H1 (cell line): ENCODE results near the gene RABIF. TPM values are rescaled to one million over a fixed set of nuclear protein-coding genes. Genes with fewer than 3 reads are reported as not detected.

Source experiments
- CTCF ChIA-PET: fragments of 300-600 bp; sonication (Branson Sonifier 250); formaldehyde crosslinking; loops from one replicate; lab custom pipeline; 2021; ENCODE audit not compliant: partially characterized antibody; lab: Charles Lee
- POLR2A ChIA-PET: fragments of 300-600 bp; sonication (Branson Sonifier 250); formaldehyde crosslinking; loops from one replicate; lab custom pipeline; 2021; ENCODE audit warnings: inconsistent platforms; ENCODE audit not compliant: partially characterized antibody; lab: Charles Lee
- DNase-seq, 2 experiments: peaks; one replicate each; pipeline versions ENCODE4 v3.0.0 to v3.0.0-alpha.2; 2010 to 2022; ENCODE audit warnings: low spot score in 2 of 2, low read depth in 1 of 2, mixed read lengths in 1 of 2
- FAIRE-seq: peaks from 2 replicates; lab custom pipeline; 2011; peaks lifted over from hg19 to GRCh38; lab: Jason Lieb, UNC
- H2AFZ ChIP-seq: 2 replicates; pipeline ENCODE4 v1.8.1; 2012; ENCODE audit warnings: low read length, inconsistent platforms
- H2AK5ac ChIP-seq: 2 replicates; pipeline ENCODE4 v1.6.1; 2013; ENCODE audit warnings: low read depth, low read length
- H2BK120ac ChIP-seq: replicated peaks from 2 replicates; pipeline ENCODE3; 2013; ENCODE audit warnings: low read depth, low read length, inconsistent platforms
- H2BK12ac ChIP-seq: 2 replicates; pipeline ENCODE4 v1.6.1; 2013; ENCODE audit warnings: low read depth, low read length
- H2BK15ac ChIP-seq: 2 replicates; pipeline ENCODE4 v1.6.1; 2013; ENCODE audit warnings: low read length
- H2BK20ac ChIP-seq: 2 replicates; pipeline ENCODE4 v1.6.1; 2013; ENCODE audit warnings: low read length
- H2BK5ac ChIP-seq: 2 replicates; pipeline ENCODE4 v1.6.1; 2013; ENCODE audit warnings: low read depth, low read length
- H3K14ac ChIP-seq: 2 replicates; pipeline ENCODE4 v1.6.1; 2013; ENCODE audit warnings: inconsistent platforms; ENCODE audit not compliant: insufficient read length
- H3K18ac ChIP-seq: 2 replicates; pipeline ENCODE4 v1.6.1; 2013; ENCODE audit warnings: low read length; ENCODE audit errors: extremely low read depth
- H3K23ac ChIP-seq: 2 replicates; pipeline ENCODE4 v1.6.1; 2013; ENCODE audit warnings: inconsistent platforms; ENCODE audit not compliant: insufficient read length
- H3K23me2 ChIP-seq: 2 replicates; pipeline ENCODE4 v1.6.1; 2013; ENCODE audit warnings: low read depth, low read length
- H3K27ac ChIP-seq: 2 replicates; pipeline ENCODE4 v1.6.1; 2011; ENCODE audit warnings: low read depth, low read length, inconsistent platforms
- H3K27me3 ChIP-seq, 4 experiments: replicated peaks in 1 of 4; 1 replicate in 1 of 4; 2 replicates in 3 of 4; pipeline versions ENCODE4 v1.6.1 to v1.8.1; 2011 to 2013; ENCODE audit warnings: low read length in 3 of 4, mild to moderate bottlenecking in 3 of 4, inconsistent platforms in 2 of 4, mixed read lengths in 2 of 4, moderate library complexity in 1 of 4; ENCODE audit not compliant: control insufficient read depth in 3 of 4, insufficient read depth in 3 of 4; ENCODE audit errors: extremely low read depth in 1 of 4
- H3K36me3 ChIP-seq, 4 experiments: 2 replicates each; pipeline versions ENCODE4 v1.6.1 to v1.8.1; 2011 to 2013; ENCODE audit warnings: mild to moderate bottlenecking in 4 of 4, low read length in 3 of 4, moderate library complexity in 2 of 4, control low read depth in 1 of 4, inconsistent platforms in 1 of 4; ENCODE audit not compliant: insufficient read depth in 4 of 4, control insufficient read depth in 2 of 4
- H3K4ac ChIP-seq: replicated peaks from 2 replicates; pipeline ENCODE3; 2013; ENCODE audit warnings: low read length, low read depth, mixed read lengths, inconsistent platforms; ENCODE audit not compliant: insufficient read length
- H3K4me1 ChIP-seq, 4 experiments: replicated peaks in 1 of 4; 1 replicate in 1 of 4; 2 replicates in 3 of 4; pipeline versions ENCODE4 v1.6.1 to v1.8.1; 2011 to 2013; ENCODE audit warnings: low read length in 3 of 4, inconsistent platforms in 2 of 4, mixed read lengths in 1 of 4; ENCODE audit not compliant: insufficient read depth in 4 of 4, control insufficient read depth in 3 of 4
- H3K4me2 ChIP-seq, 2 experiments: 2 replicates each; pipeline versions ENCODE4 v1.6.1 to v1.8.1; 2011 to 2013; ENCODE audit warnings: low read depth in 2 of 2, low read length in 2 of 2, control low read depth in 1 of 2, inconsistent platforms in 1 of 2, mild to moderate bottlenecking in 1 of 2; ENCODE audit not compliant: insufficient read depth in 1 of 2
- H3K4me3 ChIP-seq, 4 experiments: fragments of 200-600, 300-600 bp in 1 of 4; sonication (generic), shearing (Covaris generic), sonication (Bioruptor Twin) in 1 of 4; 2 replicates each; pipeline versions ENCODE4 v1.5.1 to v1.8.1; 2011 to 2016; ENCODE audit warnings: low read length in 4 of 4, low read depth in 3 of 4, control low read depth in 2 of 4, inconsistent platforms in 2 of 4, mild to moderate bottlenecking in 2 of 4, mixed read lengths in 1 of 4, moderate library complexity in 1 of 4; ENCODE audit not compliant: insufficient read depth in 2 of 4; ENCODE audit errors: extremely low read depth in 1 of 4
- H3K56ac ChIP-seq: replicated peaks from 2 replicates; pipeline ENCODE3; 2013; ENCODE audit warnings: low read depth, mild to moderate bottlenecking, mixed read lengths, low read length, inconsistent platforms; ENCODE audit not compliant: insufficient read length
- H3K79me1 ChIP-seq: 2 replicates; pipeline ENCODE4 v1.6.1; 2013; ENCODE audit warnings: low read depth, low read length, control low read depth
- H3K79me2 ChIP-seq, 2 experiments: 2 replicates each; pipeline versions ENCODE4 v1.6.1 to v1.8.1; 2012 to 2013; ENCODE audit warnings: low read length in 2 of 2, mild to moderate bottlenecking in 2 of 2, inconsistent platforms in 1 of 2; ENCODE audit not compliant: insufficient read depth in 2 of 2, control insufficient read depth in 1 of 2
- H3K9ac ChIP-seq, 4 experiments: replicated peaks in 1 of 4; 1 replicate in 1 of 4; 2 replicates in 3 of 4; pipeline versions ENCODE4 v1.6.1 to v1.8.1; 2011 to 2013; ENCODE audit warnings: low read depth in 3 of 4, low read length in 3 of 4, control low read depth in 2 of 4, mild to moderate bottlenecking in 2 of 4, moderate library complexity in 2 of 4, inconsistent platforms in 1 of 4; ENCODE audit errors: extremely low read depth in 1 of 4
- H3K9me3 ChIP-seq, 2 experiments: 2 replicates each; pipeline versions ENCODE4 v1.6.1 to v1.8.1; 2012 to 2013; ENCODE audit warnings: mild to moderate bottlenecking in 2 of 2, moderate library complexity in 2 of 2, control low read depth in 1 of 2, inconsistent platforms in 1 of 2, low read depth in 1 of 2, low read length in 1 of 2, mixed read lengths in 1 of 2; ENCODE audit not compliant: insufficient read depth in 2 of 2
- H4K20me1 ChIP-seq, 2 experiments: replicated peaks in 1 of 2; 2 replicates each; pipeline versions ENCODE3 to v1.8.1; 2011 to 2013; ENCODE audit warnings: inconsistent platforms in 2 of 2, low read length in 2 of 2, mild to moderate bottlenecking in 1 of 2; ENCODE audit not compliant: insufficient read depth in 2 of 2, control insufficient read depth in 1 of 2
- H4K5ac ChIP-seq: 2 replicates; pipeline ENCODE4 v1.6.1; 2013; ENCODE audit warnings: low read length, low read depth, mixed read lengths, inconsistent platforms; ENCODE audit not compliant: insufficient read length
- H4K8ac ChIP-seq: 2 replicates; pipeline ENCODE4 v1.8.0; 2013; ENCODE audit warnings: mild to moderate bottlenecking, moderate library complexity, low read length, inconsistent platforms; ENCODE audit not compliant: insufficient read depth; ENCODE audit errors: extremely low read depth
- H4K91ac ChIP-seq: replicated peaks from 2 replicates; pipeline ENCODE3; 2013; ENCODE audit warnings: low read length, mixed read lengths, inconsistent platforms; ENCODE audit not compliant: insufficient read length
- BACH1 ChIP-seq: IDR thresholded peaks from 2 replicates; pipeline ENCODE4 v1.6.1; 2012; ENCODE audit warnings: low read length, improper control_type of control experiment
- CEBPB ChIP-seq: IDR thresholded peaks from 2 replicates; pipeline ENCODE4 v1.6.1; 2012; ENCODE audit warnings: low read depth, low read length
- CHD1 ChIP-seq: IDR thresholded peaks from 2 replicates; pipeline ENCODE4 v1.6.1; 2012; ENCODE audit warnings: low read depth, low read length, improper control_type of control experiment
- EGR1 ChIP-seq: IDR thresholded peaks from 2 replicates; pipeline ENCODE4 v1.6.1; 2011; ENCODE audit warnings: low read depth, low read length, borderline replicate concordance
- GABPA ChIP-seq: IDR thresholded peaks from 2 replicates; pipeline ENCODE4 v1.6.1; 2011; ENCODE audit warnings: mild to moderate bottlenecking, low read length, moderate library complexity, borderline replicate concordance; ENCODE audit not compliant: insufficient read depth
- GTF2F1 ChIP-seq: IDR thresholded peaks from 2 replicates; pipeline ENCODE4 v1.6.1; 2012; ENCODE audit warnings: low read depth, low read length, improper control_type of control experiment, borderline replicate concordance
- POU5F1 ChIP-seq: IDR thresholded peaks from 2 replicates; pipeline ENCODE4 v1.6.1; 2011; ENCODE audit warnings: low read depth, mild to moderate bottlenecking, low read length, moderate library complexity
- RAD21 ChIP-seq, 2 experiments: IDR thresholded peaks in 1 of 2; conservative IDR thresholded peaks in 1 of 2; 2 replicates each; pipeline ENCODE4 v1.6.1; 2011; ENCODE audit warnings: low read depth in 2 of 2, low read length in 2 of 2, improper control_type of control experiment in 1 of 2, inconsistent platforms in 1 of 2, mild to moderate bottlenecking in 1 of 2, moderate library complexity in 1 of 2
- RFX5 ChIP-seq: IDR thresholded peaks from 2 replicates; pipeline ENCODE4 v1.6.1; 2011; ENCODE audit warnings: low read depth, low read length, improper control_type of control experiment, borderline replicate concordance
- TCF12 ChIP-seq: IDR thresholded peaks from 2 replicates; pipeline ENCODE4 v1.6.1; 2011; ENCODE audit warnings: low read depth, mild to moderate bottlenecking, low read length
- TEAD4 ChIP-seq: IDR thresholded peaks from 2 replicates; pipeline ENCODE4 v1.6.1; 2012; ENCODE audit warnings: low read depth, low read length, inconsistent platforms, mixed read lengths
- WGBS, 2 experiments: shearing (Covaris generic) in 1 of 2; methylation state at CpG; one replicate each; pipeline versions ENCODE4 v1.1.6 to v1.1.7; 2013 to 2015; ENCODE audit warnings: low lambda C conversion rate in 2 of 2, mixed read lengths in 2 of 2, inconsistent platforms in 1 of 2, low coverage in 1 of 2, missing lambda C conversion rate in 1 of 2; ENCODE audit not compliant: insufficient replicate concordance in 2 of 2, insufficient coverage in 1 of 2, insufficient read length in 1 of 2; ENCODE audit errors: extremely low coverage in 1 of 2, missing lambda C conversion rate in 1 of 2; 5-methylcytosine and 5-hydroxymethylcytosine counted together
- polyA plus RNA-seq, 7 experiments: library from polyadenylated mRNA; depleted of rRNA in 3 of 7; stranded (reverse) in 5 of 7; unstranded in 2 of 7; fragments of >200 nt in 5 of 7; fragments of 200-250 nt in 2 of 7; gene quantifications; 1 replicate in 5 of 7; 2 replicates in 1 of 7; 4 replicates in 1 of 7; pipeline versions ENCODE4 v1.2.1 to v1.2.3, GENCODE V29; 2011 to 2013; ENCODE audit warnings: missing spikeins in 2 of 7, mixed read lengths in 2 of 7
- total RNA-seq: library from RNA; stranded (reverse); fragmentation: NEBNext Ultra II Directional; extraction: Animal tissue kit (Norgen Biotek cat#: 25700); gene quantifications from 2 replicates; pipeline ENCODE4 v1.2.1, GENCODE V29; 2021

RABIF gene
- total and polyA plus RNA-seq, 2 of the 8 experiments (the other 6 are each of a cell fraction or from before 2014, with no cell fraction given) = 5.6 to 6.9 TPM

- H3K4me1 ChIP-seq = peaks cover 0 to 7% (median 2%) of the 10 kb centered on the region in 4 experiments; a peak in 3 of 7 replicates
- H3K27me3 ChIP-seq = no peaks in the 10 kb centered on the region
- H3K4ac ChIP-seq = no peak overlapping the region
- no peak overlapping the region for H2AK5ac ChIP-seq
- H3K79me1 ChIP-seq = no peaks in the 10 kb centered on the region; the same call in 1 of the 2 replicates
- H3K79me2 ChIP-seq = no peaks in the 10 kb centered on the region
- H3K9ac ChIP-seq = no peak overlapping the region
- peaks cover 2 to 11% (median 8%) of the 10 kb centered on the region in 4 experiments; a peak in 6 of 8 replicates for H3K36me3 ChIP-seq
- H3K9me3 ChIP-seq = no peaks in the 10 kb centered on the region
- no peak overlapping the region for H3K23ac ChIP-seq
- no peak overlapping the region for H4K5ac ChIP-seq
- H2BK12ac ChIP-seq = no peak overlapping the region
- H2BK120ac ChIP-seq = no peak overlapping the region
- no peak overlapping the region for H2AFZ ChIP-seq
- H2BK20ac ChIP-seq = no peak overlapping the region
- H3K14ac ChIP-seq = no peak overlapping the region
- no peak overlapping the region for H3K56ac ChIP-seq
- no peaks in the 10 kb centered on the region for H4K20me1 ChIP-seq
- no peak overlapping the region for H3K4me2 ChIP-seq
- ChIA-PET POLR2A (interaction anchor here (0.6 to 1.8 kb wide), 5 partner anchors 8 to 59 kb away, joined by 3 to 8 read pairs (median 3); partner anchors contain the start of gene RABIF), CTCF (interaction anchor here (0.6 to 2.5 kb wide), 6 partner anchors 14 to 386 kb away, joined by 3 to 10 read pairs (median 4); no protein-coding TSS in a partner anchor)
- no peak overlapping the region for H2BK5ac ChIP-seq
- H4K91ac ChIP-seq = no peak overlapping the region
- no peak overlapping the region for H3K4me3 ChIP-seq
- DNase-seq (no peak), FAIRE-seq (no peak)
- no peak overlapping the region for H4K8ac ChIP-seq
- WGBS, 2 experiments = 93% methylated on average over 10 of the region's 10 CpGs; no CpG with 5 or more reads in 1 of the 2 experiments
- no peak overlapping the region for H3K18ac ChIP-seq
- no peaks in the 10 kb centered on the region for H3K23me2 ChIP-seq
- no peak overlapping the region for H2BK15ac ChIP-seq
- H3K27ac ChIP-seq = no peak overlapping the region
- TF ChIP-seq TEAD4 (no peak), GTF2F1 (no peak), RFX5 (no peak), CHD1 (no peak), POU5F1 (no peak), BACH1 (no peak), TCF12 (no peak), RAD21 (IDR thresholded peaks at IDR 0.05 in 1 of 2, conservative IDR thresholded peaks at IDR 0.05 in 1 of 2; ENCODE audit: low read depth in 2 of 2, low read length in 2 of 2) (no peak), CEBPB (no peak), EGR1 (no peak), GABPA (no peak)
These were observed 7.9 kb downstream of the RABIF start for GRCh38 chr1:202880961-202881460.
